VCaP (cell line): Measurements from ENCODE around the gene DEGS2.

Source experiments
- H3K27ac ChIP-seq: fragments of 450-650 bp; 2 replicates; pipeline ENCODE4 v1.5.1; 2017
- CTCF ChIP-seq: fragments of 450-650 bp; conservative IDR thresholded peaks from 2 replicates; pipeline ENCODE4 v1.5.1; 2017; ENCODE audit warnings: mild to moderate bottlenecking, moderate library complexity

The DEGS2 gene

DNA sequence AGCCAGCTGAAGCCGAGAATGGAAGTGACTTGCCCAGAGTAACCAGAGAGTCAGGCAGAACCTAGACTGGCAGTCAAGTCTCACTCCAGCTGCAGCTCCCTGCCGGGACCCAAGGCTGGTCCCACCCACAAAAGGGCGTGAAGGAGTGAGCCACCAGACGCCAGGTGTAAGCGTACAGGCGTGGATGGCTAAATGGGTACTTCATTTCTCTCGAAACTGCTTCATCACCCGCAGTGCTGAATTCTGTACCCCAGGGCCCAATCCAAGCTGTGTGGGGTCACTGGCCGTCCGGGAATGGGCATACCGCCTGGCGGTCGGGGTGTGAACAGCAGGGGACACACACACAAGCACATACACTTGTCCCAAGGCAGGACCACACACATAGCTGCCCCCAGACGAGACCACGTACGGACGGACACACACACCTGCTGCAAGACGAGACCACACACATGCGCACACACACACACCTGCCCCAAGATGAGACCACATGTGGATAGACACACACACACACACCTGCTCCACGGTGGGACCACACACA is 34.8 kb downstream of the DEGS2 start:
- no peak overlapping the region for H3K27ac ChIP-seq
- no peak for TF ChIP-seq CTCF

DNA sequence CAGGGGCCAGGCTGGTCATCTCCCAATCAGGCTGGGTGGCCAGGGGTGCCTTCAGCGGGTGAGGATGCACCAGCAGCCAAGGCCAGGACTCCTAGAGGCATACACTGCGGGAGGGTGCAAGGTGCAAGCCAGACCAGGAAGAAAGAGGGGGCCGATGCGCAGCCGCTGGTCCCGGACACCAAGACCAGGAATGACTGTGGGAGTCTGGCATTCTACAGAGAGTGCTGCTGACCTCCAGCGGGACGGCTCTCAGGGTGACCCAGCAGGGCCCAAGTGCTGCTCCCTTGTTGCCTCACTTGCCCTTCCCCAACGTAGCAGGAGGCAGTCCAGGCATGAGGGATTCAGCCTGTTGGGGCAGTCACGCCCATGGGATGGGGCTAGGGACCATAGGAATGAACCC is 35.8 kb downstream of the DEGS2 start:
- TF ChIP-seq CTCF, result no peak
- H3K27ac ChIP-seq, result no peak overlapping the region

DNA sequence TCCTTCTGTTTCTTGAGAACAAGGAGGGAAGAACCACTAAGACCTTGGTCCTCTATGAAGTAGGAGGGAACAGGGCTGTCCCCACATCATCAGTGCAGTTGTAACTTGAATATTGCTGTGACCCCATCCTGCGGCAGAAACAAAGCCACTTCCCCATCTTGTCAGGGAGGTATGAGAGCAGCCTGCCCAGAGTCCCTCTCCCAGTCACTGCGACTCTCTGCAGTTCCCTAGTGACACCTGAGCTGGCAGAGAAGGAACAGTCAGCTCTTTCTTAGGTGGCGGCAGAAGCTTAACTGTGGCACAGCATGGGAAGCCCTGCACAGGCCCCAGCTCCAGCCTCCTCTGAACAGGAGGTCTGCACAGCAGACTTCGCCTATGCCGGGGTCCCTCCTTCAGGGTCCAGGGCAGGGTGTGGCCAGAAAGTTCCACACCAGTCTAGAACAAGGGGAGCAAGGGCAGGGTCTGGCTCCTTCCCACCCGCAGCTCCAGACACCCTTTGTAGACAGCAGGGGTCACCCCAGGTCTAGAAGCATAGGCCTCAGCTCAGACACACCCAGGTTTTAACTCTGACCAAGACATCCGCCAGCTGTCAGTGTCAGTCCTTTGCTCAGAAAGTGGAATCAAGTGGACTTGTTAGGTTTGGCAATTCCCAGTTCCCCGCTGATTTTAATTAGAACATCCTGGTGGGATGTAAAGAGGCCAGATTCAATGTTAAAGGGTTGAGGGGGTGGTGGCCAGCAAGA is 36.8 kb downstream of the DEGS2 start:
- H3K27ac ChIP-seq, result no peak overlapping the region
- TF ChIP-seq CTCF, result no peak

- no peak overlapping the region for H3K27ac ChIP-seq
- no peak for TF ChIP-seq CTCF
Measured at GRCh38 chr14:100121643-100122480, 37.6 kb downstream of the DEGS2 start.

DNA sequence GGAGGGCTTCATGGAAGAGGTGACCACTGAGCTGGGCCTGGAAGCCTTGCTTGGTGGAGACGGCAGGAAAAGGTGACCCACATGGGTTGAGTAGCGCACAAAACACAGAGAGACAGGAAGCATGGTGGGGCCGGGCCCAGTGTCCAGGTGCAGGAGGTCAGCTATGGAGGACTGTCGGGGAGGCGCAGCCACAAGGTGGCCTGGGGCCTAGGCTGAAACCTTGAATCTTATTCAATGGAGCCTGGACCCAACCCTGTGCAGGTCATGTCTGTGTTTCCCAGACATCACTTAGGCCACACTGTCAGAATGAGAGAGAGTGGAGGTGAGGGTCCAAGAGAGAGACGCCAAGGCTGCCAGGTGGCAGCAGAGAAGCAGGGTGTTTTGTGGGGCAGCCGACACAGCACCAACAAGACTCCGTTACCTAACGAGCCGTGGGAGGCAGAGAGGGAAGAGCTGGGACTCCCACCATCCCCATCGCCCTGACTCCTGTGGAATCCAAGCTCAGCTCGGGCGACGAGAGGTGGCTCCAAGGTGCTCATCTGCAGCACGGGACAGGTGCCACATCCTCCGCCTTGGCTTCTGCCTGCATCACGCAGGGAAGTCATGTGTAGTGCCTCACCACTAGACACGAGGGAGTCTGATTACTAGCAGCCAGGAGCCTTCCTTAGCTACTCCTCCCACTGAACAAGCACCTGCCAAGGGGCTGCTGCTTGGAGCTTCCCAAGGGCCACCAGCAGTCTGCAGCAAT is 38.7 kb downstream of the DEGS2 start:
- no peak overlapping the region for H3K27ac ChIP-seq
- TF ChIP-seq CTCF, result no peak

DNA sequence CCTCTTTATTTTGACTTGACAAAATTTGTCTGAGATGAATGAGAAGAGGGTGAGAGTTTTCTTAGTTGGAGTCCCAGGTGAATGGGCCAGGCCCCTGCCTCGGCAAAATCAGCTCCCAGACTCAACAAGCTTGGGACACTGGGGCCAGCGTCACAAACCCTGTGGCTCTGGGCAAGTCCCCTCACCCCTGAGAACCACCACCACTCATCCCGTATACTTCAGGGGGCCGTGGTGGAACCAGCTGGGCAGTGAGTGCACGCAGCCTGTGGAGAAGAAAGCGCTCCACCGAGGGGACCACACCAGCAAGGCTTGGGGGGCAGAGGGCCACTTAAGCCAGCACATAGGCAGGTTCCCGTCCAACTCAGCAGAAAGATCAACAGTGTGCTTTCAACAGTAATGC is 40.2 kb downstream of the DEGS2 start:
- no peak overlapping the region for H3K27ac ChIP-seq
- TF ChIP-seq CTCF, result no peak
